Endothelial cell of hepatic sinusoid (primary cell): Measurements from ENCODE around the gene SHC1.

Source experiments
- in situ Hi-C: cut with HindIII; loops from 2 replicates; pipeline ENCODE4 v1.10.0; 2017; ENCODE audit warnings: low sequenced_read_pairs

Gene SHC1

GRCh38 chr1:155009742-155010141, 39.2 kb upstream of the SHC1 start:
- in situ Hi-C loops: loop anchor here (5.0 to 10.0 kb wide), 3 partner anchors 52 to 135 kb away; partner anchors contain the start of genes KCNN3 and PBXIP1

GRCh38 chr1:155009221-155009711, 38.7 kb upstream of the SHC1 start:
- in situ Hi-C loops: no loop called here

- in situ Hi-C loops: no loop called here
These were observed 37.7 kb upstream of the SHC1 start for GRCh38 chr1:155008015-155008941.

GRCh38 chr1:155007251-155007828, 36.8 kb upstream of the SHC1 start:
- in situ Hi-C loops: no loop called here

GRCh38 chr1:155006601-155007101, 36.1 kb upstream of the SHC1 start:
- in situ Hi-C loops: no loop called here

GRCh38 chr1:155005076-155006011, 34.8 kb upstream of the SHC1 start:
- in situ Hi-C loops: no loop called here

- in situ Hi-C loops: no loop called here
These were observed 34.0 kb upstream of the SHC1 start for GRCh38 chr1:155004352-155005075.

GRCh38 chr1:155003766-155004351, 33.3 kb upstream of the SHC1 start:
- in situ Hi-C loops: no loop called here

- in situ Hi-C loops: no loop called here
These were observed 32.7 kb upstream of the SHC1 start for GRCh38 chr1:155003227-155003765.

- in situ Hi-C loops: no loop called here
These were observed 32.1 kb upstream of the SHC1 start, which contains the start of gene ZBTB7B for GRCh38 chr1:155002464-155003226. ZBTB7B (plus strand) TSS chr1:155002802; CDS start chr1:155014661, 11,859 bp downstream.

- in situ Hi-C loops: no loop called here
These were observed 31.3 kb upstream of the SHC1 start for GRCh38 chr1:155001675-155002463.

- in situ Hi-C loops: no loop called here
These were observed 30.8 kb upstream of the SHC1 start for GRCh38 chr1:155001425-155001674.

- in situ Hi-C loops: no loop called here
These were observed 30.3 kb upstream of the SHC1 start for GRCh38 chr1:155000726-155001424.

- in situ Hi-C loops: no loop called here
These were observed 29.8 kb upstream of the SHC1 start for GRCh38 chr1:155000411-155000725.

- in situ Hi-C loops: no loop called here
These were observed 29.2 kb upstream of the SHC1 start for GRCh38 chr1:154999571-155000410.

- in situ Hi-C loops: no loop called here
These were observed 28.4 kb upstream of the SHC1 start for GRCh38 chr1:154998818-154999570.
